SK-N-DZ (cell line): Measurements from ENCODE around the gene SYCP2L.
A peak's percentile ranks its signal among the peaks of the same experiment; 100 is the strongest.

Experiments used
- DNase-seq: peaks from one replicate; pipeline ENCODE4 v3.0.0-alpha.2; 2015; ENCODE audit warnings: low spot score

SYCP2L gene

DNA sequence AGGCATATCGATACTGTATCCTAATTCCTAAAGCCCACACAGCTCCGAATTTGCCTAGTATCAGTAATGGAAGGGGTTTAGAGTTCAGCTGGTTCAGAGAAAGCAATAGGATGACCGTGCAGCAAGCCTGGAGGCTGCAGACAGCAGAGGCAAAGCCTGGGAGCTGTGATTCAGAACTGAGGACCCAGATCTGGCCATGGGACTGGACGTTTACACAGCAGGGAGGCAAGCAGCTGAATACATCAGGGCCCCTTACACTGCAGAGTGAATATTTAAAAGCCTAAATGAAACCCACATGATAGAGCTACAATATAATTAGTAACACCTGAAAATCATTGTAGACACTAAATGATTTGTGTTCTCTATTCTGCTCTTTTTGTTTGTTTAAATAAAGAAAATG, 119.2 kb downstream of the SYCP2L start:
- DNase-seq, result no peak

- no peak for DNase-seq
These were observed 121.1 kb downstream of the SYCP2L start for GRCh38 chr6:11007715-11008608.

- no peak for DNase-seq
These were observed 122.0 kb downstream of the SYCP2L start for GRCh38 chr6:11008821-11009220.

DNA sequence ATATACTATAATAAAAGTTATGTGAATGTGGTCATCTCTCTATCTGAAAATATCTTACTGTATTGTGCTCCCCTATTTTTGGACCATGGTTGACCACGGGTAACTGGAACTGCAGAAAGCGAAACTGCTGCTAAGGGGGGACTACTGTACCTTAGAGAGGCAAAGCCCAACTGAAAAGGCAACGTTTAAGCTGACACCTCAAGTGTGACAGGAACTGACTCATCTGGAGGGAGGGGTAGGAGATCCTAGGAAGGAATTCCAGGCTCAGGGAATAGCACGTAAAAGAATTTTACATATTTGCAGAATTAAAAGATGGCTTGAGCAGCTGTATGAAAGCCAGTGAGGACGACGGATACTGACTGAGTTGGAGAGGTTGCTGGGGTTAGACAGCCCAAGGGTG, 122.5 kb downstream of the SYCP2L start:
- DNase-seq, result no peak

DNA sequence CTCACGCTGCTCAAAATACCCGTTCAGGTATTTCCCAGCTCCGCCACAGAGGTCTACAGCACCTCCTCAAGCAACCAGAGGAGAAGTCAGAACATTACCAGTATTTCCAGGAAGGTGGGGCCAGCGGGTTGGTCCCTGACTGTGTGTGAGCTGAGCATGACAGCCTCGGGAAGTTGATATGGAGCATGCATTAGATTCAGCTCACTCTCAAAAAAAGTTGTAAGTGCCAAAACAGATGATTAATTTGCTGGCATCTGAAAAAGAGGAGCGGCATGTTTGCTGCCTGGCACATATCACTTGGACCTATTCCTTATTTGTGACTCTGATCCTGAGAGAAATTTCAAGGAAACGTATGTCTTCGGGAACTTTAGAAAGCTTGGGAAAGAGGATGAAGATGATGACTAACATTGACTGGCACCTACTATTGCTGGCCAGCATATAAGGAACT, 125.0 kb downstream of the SYCP2L start:
- no peak for DNase-seq

GRCh38 chr6:11012295-11012754, 125.5 kb downstream of the SYCP2L start:
- no peak for DNase-seq

DNA sequence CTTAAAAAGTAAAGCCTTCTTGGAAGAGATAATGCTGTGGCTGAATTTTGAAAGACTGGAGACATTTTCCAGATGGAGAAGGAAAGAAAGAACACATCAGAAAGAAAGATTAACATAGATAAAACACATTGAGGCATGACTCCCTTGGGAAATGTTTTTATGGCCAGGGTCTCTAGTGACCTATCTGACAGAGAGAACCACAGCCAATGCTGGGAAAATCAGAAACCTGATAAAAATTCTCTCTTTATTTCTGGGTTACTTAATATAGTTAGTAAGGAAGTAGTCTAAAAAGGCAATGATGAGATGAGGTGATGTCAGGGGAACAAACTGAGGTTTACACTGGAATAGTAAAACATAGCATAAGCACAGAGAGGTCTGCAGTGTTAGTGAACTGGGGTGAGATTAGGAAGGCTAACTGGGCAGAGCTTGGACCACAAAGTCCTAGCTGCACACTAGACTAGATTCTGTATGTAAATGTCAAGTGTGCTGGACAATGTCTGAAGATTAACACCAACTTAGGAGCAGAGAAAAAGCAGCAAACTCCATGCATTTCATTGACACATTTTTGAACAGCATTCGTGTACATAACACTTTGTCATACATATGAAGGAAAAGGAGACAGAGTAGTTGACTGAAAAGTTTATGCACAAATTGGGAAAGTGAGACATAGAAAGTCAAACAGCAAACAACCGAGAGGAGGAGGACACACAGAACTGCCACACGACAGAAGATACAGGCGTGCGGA, 126.3 kb downstream of the SYCP2L start:
- peak; percentile 12 for DNase-seq

DNA sequence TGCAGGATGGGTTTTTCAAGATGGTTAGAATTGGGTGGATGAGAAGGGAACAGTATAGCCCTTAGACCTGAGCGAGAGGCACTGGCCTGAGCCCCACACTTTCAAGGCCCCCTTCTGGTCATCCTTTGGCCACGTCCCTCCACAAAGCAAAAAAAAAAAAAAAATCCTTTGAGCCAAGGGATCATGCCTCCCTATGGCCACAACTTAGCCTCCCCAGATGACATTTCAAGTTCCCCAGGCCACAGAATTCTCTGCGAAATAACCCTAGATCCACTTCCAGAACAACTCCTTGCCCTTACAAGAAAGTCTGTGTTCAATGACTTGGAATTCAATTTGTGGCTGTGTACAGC, 126.8 kb downstream of the SYCP2L start:
- DNase-seq, result no peak

DNA sequence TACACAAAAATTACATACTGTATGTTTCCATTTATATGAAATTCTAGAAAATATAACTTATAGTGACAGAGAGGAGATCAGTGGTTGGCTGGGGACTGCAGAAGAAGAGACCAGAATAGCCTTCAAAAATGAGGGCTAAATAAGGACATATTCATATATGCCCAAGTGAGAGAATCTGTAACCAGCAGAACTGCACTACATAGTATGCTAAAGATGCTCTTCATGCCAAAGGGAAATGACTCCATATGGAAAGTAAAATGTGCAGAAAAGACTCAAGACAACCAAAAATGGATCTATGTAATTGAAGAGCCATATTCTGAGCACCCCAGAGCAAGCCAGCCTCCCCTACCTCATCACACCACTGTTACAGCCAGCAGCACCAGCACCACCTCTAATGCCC, 128.2 kb downstream of the SYCP2L start:
- DNase-seq, result no peak

DNA sequence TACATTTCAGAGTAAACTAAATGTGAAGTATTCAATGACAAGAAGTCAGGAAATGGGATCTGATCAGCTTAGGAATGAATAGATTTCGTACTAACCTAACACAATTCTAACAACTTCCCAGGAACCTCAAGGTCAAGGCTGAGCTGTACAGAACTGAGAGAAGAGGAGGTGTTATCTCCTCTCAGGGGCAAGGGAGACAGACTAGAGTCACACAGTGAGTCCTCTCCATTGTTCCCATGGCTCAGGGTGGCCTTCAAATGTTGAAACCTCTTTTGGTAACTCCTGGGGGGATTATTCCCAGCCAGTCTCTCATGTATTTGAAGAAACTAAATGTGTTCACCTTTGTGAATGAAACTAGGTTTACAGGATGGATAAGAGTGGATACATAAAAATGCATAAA, 129.6 kb downstream of the SYCP2L start:
- no peak for DNase-seq

DNA sequence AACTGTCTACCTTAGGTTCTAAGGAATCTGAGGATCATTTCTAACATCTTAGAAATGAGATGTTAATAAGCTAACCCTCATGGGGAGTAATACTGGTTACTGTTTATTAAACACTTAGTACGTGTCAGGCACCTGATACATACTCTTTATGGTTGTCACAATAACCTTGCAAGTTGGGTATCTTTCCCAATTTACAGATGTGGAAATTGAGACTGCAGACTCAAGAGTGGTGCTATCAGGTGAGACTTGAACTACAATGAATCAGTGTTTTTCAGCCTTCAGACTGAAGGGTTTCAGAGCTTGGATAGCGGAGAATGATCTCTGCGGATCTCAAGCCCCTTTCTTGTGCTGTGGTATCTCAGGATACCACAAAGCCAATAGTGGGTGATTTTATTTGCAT, 130.2 kb downstream of the SYCP2L start:
- no peak for DNase-seq

- no peak for DNase-seq
These were observed 131.4 kb downstream of the SYCP2L start for GRCh38 chr6:11018225-11018624.

DNA sequence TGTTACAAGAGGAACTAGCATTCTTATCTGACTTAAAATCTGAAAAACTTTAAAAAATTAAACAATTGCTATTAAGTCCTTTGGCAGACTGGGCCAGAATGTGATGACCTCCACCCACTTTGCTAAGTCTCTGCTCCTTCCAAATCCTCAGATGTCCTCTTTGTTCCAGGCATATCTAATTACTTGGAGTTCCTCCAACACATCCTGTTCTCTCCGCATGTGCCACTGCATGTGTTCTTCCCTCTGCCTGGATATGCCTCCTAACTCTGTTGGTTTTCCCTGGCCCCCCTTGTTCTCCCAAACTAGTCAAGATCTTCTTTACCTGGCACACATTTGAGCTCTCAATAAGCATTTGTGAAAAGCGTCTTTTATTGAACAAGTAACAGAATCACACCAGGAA, 134.2 kb downstream of the SYCP2L start:
- DNase-seq, result no peak

- no peak for DNase-seq
These were observed 134.9 kb downstream of the SYCP2L start for GRCh38 chr6:11021714-11022113.

DNA sequence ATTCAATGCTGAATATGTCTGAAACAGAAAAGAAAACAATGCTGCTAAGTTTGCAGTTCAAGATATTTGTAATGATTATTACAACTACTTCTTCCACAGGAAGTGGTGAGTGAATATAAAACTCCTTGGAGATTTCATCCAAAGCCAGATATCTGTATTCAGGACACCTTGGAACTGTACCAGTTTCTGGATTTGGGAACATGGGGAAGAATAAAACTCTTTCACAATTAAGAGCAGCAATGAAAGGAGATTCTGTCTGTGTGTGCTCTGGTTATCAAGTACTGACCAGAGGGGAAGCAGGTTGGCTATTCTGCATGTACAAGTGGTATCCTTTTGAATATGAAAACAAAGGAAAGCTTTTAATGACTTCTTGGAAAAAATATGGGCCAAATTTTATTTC, 136.2 kb downstream of the SYCP2L start:
- DNase-seq, result no peak
